CD4-positive, alpha-beta T cell (primary cell): Measurements from ENCODE around the gene DAAM1. TPM values are rescaled to one million over a fixed set of nuclear protein-coding genes. Genes with fewer than 3 reads are reported as not detected.
A peak's percentile ranks its signal among the peaks of the same experiment; 100 is the strongest.

ENCODE experiments used
- ATAC-seq: fragments of 200-7000 bp; cut with Tn5 transposase; one replicate; pipeline ENCODE4 v1.10.0; 2022; ENCODE audit warnings: mild to moderate bottlenecking; ENCODE audit not compliant: poor library complexity
- CTCF ChIA-PET: fragments of 350-600 bp; sonication (Branson Sonifier 250); formaldehyde crosslinking; loops from one replicate; lab custom pipeline; 2021; ENCODE audit warnings: antibody characterized with exemption, inconsistent platforms; lab: Charles Lee
- POLR2A ChIA-PET: fragments of 350-600 bp; sonication (Branson Sonifier 250); formaldehyde crosslinking; loops from one replicate; lab custom pipeline; 2021; ENCODE audit warnings: antibody characterized with exemption, inconsistent platforms; lab: Charles Lee
- DNase-seq, 14 experiments: peaks; one replicate each; pipeline ENCODE4 v3.0.0-alpha.2; 2013 to 2020; ENCODE audit warnings: mixed read lengths in 2 of 14
- H3K27ac ChIP-seq, 2 donors: one replicate each; pipeline versions ENCODE4 v1.5.1 to v1.7.0; 2013; ENCODE audit warnings: low read length in 2 of 2, low read depth in 1 of 2, mild to moderate bottlenecking in 1 of 2
- H3K27me3 ChIP-seq, 2 experiments: 1 replicate in 1 of 2; 2 replicates in 1 of 2; pipeline versions ENCODE4 v1.6.1 to v1.7.0; 2013; ENCODE audit warnings: low read length in 2 of 2, control low read depth in 1 of 2, mild to moderate bottlenecking in 1 of 2, moderate library complexity in 1 of 2; ENCODE audit not compliant: insufficient read depth in 2 of 2, control insufficient read depth in 1 of 2
- H3K36me3 ChIP-seq: one replicate; pipeline ENCODE4 v1.6.1; 2013; ENCODE audit warnings: low read length, control low read depth; ENCODE audit not compliant: insufficient read depth
- H3K4me1 ChIP-seq: one replicate; pipeline ENCODE4 v1.6.1; 2013; ENCODE audit warnings: low read length, control low read depth; ENCODE audit not compliant: insufficient read depth
- H3K4me3 ChIP-seq: one replicate; pipeline ENCODE4 v1.5.1; 2013; ENCODE audit warnings: mild to moderate bottlenecking, low read length, moderate library complexity
- H3K9me3 ChIP-seq, 2 experiments: 1 replicate in 1 of 2; 2 replicates in 1 of 2; pipeline versions ENCODE4 v1.6.1 to v1.7.0; 2013; ENCODE audit warnings: low read length in 2 of 2, mild to moderate bottlenecking in 2 of 2, control low read depth in 1 of 2, moderate library complexity in 1 of 2; ENCODE audit not compliant: control insufficient read depth in 1 of 2, insufficient read depth in 1 of 2
- H3K27ac Mint-ChIP-seq: one replicate; pipeline ENCODE4 v1.8.0; 2020; ENCODE audit warnings: mixed read lengths
- H3K27me3 Mint-ChIP-seq: one replicate; pipeline ENCODE4 v1.8.0; 2021; ENCODE audit warnings: mixed read lengths
- H3K36me3 Mint-ChIP-seq: one replicate; pipeline ENCODE4 v1.8.0; 2021; ENCODE audit warnings: low read depth, mixed read lengths
- H3K4me1 Mint-ChIP-seq: one replicate; pipeline ENCODE4 v1.8.0; 2021; ENCODE audit warnings: low read depth, mixed read lengths
- H3K4me3 Mint-ChIP-seq: one replicate; pipeline ENCODE4 v1.8.0; 2020; ENCODE audit warnings: mild to moderate bottlenecking, mixed read lengths
- H3K9me3 Mint-ChIP-seq: one replicate; pipeline ENCODE4 v1.8.0; 2020; ENCODE audit warnings: mixed read lengths
- intact Hi-C, 2 experiments: fragments of 100-400 bp; cut with DNase I in 1 of 2; cut with micrococcal nuclease in 1 of 2; formaldehyde crosslinking; loops; one replicate each; pipeline versions ENCODE4 v1.15.1 to v1.9.0; 2023 to 2025; cut with DNase I, micrococcal nuclease
- total RNA-seq, 174 experiments: library from RNA in 2 of 174; stranded (reverse) in 2 of 174; gene quantifications; one replicate each; pipeline ENCODE4 v1.2.3 and lab custom pipeline; 2021 to 2026
- TF ChIP-seq, protein P1 (sequence below): fragments of 200-600 bp; IDR thresholded peaks from one replicate; pipeline ENCODE4 v1.8.0; 2022; ENCODE audit warnings: antibody characterized with exemption, mild to moderate bottlenecking

Gene DAAM1
- total RNA-seq, 2 experiments from 2014 or later: 7.4 to 8.8 TPM

DNA sequence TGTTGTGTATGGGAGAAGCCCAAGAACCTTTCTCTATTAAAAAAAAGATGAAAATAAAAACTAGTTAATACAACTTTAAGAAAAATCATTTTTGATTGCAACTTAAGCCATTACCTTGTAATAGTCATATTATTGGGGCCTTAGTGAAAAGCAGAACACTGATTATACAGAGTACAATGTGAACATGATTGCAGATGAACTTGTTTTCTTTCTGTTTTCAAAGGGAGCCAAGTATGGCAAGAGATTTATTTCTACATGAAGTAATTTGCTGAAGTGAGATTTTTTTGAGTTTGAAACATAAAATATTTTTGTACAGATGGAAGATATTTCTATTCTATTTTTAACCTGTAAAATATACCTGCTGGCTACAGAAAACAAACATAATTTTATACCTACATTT, 171.8 kb downstream of the DAAM1 start:
- H3K9me3 ChIP-seq: no peaks in the 10 kb centered on the region
- no peak overlapping the region for H3K27ac Mint-ChIP-seq
- no peak overlapping the region for H3K27ac ChIP-seq
- ATAC-seq: no peak
- DNase-seq: no peak
- intact Hi-C loops: no loop called here
- no peaks in the 10 kb centered on the region for H3K9me3 Mint-ChIP-seq
- H3K4me3 Mint-ChIP-seq: no peak overlapping the region
- ChIA-PET POLR2A (no interaction called here), CTCF (no interaction called here)
- no peaks in the 10 kb centered on the region for H3K4me1 ChIP-seq
- H3K36me3 Mint-ChIP-seq: peaks cover 47% of the 10 kb centered on the region
- H3K4me3 ChIP-seq: no peak overlapping the region
- H3K27me3 ChIP-seq: no peaks in the 10 kb centered on the region
- no peaks in the 10 kb centered on the region for H3K4me1 Mint-ChIP-seq
- TF ChIP-seq, protein P1, sequence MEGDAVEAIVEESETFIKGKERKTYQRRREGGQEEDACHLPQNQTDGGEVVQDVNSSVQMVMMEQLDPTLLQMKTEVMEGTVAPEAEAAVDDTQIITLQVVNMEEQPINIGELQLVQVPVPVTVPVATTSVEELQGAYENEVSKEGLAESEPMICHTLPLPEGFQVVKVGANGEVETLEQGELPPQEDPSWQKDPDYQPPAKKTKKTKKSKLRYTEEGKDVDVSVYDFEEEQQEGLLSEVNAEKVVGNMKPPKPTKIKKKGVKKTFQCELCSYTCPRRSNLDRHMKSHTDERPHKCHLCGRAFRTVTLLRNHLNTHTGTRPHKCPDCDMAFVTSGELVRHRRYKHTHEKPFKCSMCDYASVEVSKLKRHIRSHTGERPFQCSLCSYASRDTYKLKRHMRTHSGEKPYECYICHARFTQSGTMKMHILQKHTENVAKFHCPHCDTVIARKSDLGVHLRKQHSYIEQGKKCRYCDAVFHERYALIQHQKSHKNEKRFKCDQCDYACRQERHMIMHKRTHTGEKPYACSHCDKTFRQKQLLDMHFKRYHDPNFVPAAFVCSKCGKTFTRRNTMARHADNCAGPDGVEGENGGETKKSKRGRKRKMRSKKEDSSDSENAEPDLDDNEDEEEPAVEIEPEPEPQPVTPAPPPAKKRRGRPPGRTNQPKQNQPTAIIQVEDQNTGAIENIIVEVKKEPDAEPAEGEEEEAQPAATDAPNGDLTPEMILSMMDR: no peak
- peaks cover 11% of the 10 kb centered on the region for H3K36me3 ChIP-seq
- H3K27me3 Mint-ChIP-seq: no peaks in the 10 kb centered on the region

DNA sequence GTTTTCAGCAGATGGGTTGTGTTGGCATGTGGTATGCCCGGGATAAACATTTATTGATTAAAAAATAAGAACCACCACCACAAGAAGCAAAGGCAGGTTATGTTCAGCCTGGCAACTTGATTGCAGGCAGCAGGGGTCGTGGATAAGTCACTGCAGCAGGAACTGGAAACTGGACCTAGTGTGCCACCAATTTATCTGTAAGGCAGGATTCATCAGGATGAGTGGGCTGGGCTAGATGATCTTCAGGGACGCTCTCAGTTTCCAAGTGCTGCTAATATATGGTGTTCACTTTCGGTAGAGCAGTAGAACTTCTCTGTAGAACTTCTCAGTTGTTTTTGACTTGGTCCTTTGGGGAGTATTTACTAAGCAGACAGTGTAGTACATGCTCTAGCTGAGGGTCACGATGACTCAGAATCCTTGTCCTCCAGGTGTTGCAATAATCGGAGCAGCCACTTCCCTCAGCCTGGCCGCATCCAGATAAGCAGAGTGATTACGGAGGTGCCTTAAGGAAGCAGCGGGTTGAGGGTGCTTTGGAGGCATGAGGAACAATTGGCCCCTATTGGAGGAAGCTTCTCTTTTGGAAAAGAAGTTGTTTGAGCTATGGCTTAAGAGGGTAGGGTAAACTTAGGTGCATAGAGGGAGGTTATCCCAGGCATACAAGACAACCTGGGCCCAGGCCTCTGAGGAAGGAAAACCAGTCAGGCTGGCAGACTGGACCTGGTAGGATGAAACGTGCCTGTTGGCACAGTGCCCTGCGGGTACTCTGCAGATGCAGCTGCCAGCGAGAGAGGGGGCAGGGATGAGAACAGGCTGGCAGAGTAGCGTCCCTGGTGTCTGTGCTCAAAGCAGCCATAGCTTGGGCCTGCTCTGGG, 172.7 kb downstream of the DAAM1 start:
- ATAC-seq (no peak), DNase-seq (peak in 2 of 14 experiments; percentile 24 to 37)
- Mint-ChIP-seq H3K4me3 (no peak overlapping the region), H3K4me1 (no peaks in the 10 kb centered on the region), H3K27ac (no peak overlapping the region), H3K27me3 (no peaks in the 10 kb centered on the region), H3K9me3 (no peaks in the 10 kb centered on the region), H3K36me3 (peaks cover 48% of the 10 kb centered on the region)
- no peak overlapping the region for H3K4me3 ChIP-seq
- H3K4me1 ChIP-seq: no peaks in the 10 kb centered on the region
- H3K36me3 ChIP-seq: peaks cover 11% of the 10 kb centered on the region
- H3K27me3 ChIP-seq: no peaks in the 10 kb centered on the region
- no peak overlapping the region for H3K27ac ChIP-seq
- H3K9me3 ChIP-seq: no peaks in the 10 kb centered on the region
- intact Hi-C loops: no loop called here
- ChIA-PET POLR2A (no interaction called here), CTCF (no interaction called here)
- TF ChIP-seq, protein P1: no peak

GRCh38 chr14:59362513-59362912, 174.0 kb downstream of the DAAM1 start:
- peaks cover 11% of the 10 kb centered on the region for H3K36me3 ChIP-seq
- no peak for DNase-seq
- ATAC-seq: no peak
- no peaks in the 10 kb centered on the region for H3K27me3 ChIP-seq
- peaks cover 58% of the 10 kb centered on the region for H3K36me3 Mint-ChIP-seq
- H3K27ac Mint-ChIP-seq: no peak overlapping the region
- H3K4me1 ChIP-seq: no peaks in the 10 kb centered on the region
- no peak overlapping the region for H3K4me3 Mint-ChIP-seq
- H3K4me3 ChIP-seq: no peak overlapping the region
- no peaks in the 10 kb centered on the region for H3K9me3 ChIP-seq
- no peaks in the 10 kb centered on the region for H3K27me3 Mint-ChIP-seq
- intact Hi-C loops: no loop called here
- H3K9me3 Mint-ChIP-seq: no peaks in the 10 kb centered on the region
- no peaks in the 10 kb centered on the region for H3K4me1 Mint-ChIP-seq
- POLR2A ChIA-PET: no interaction called here
- no peak overlapping the region for H3K27ac ChIP-seq
- CTCF ChIA-PET: no interaction called here
- TF ChIP-seq, protein P1: no peak
